Activated CD4-positive, alpha-beta T cell treated with anti-CD3 and anti-CD28 coated beads, Interleukin-10, Interleukin-2, amounts not matched to agents 100 ng/mL and 50 ng/mL, durations not matched to agents 16 hours and 8 hours (primary cell): Measurements from ENCODE around the gene TCFL5.
A peak's percentile ranks its signal among the peaks of the same experiment; 100 is the strongest.

Experiments
- DNase-seq: peaks from one replicate; pipeline ENCODE4 v3.0.0-alpha.2; 2020

The TCFL5 gene

DNA sequence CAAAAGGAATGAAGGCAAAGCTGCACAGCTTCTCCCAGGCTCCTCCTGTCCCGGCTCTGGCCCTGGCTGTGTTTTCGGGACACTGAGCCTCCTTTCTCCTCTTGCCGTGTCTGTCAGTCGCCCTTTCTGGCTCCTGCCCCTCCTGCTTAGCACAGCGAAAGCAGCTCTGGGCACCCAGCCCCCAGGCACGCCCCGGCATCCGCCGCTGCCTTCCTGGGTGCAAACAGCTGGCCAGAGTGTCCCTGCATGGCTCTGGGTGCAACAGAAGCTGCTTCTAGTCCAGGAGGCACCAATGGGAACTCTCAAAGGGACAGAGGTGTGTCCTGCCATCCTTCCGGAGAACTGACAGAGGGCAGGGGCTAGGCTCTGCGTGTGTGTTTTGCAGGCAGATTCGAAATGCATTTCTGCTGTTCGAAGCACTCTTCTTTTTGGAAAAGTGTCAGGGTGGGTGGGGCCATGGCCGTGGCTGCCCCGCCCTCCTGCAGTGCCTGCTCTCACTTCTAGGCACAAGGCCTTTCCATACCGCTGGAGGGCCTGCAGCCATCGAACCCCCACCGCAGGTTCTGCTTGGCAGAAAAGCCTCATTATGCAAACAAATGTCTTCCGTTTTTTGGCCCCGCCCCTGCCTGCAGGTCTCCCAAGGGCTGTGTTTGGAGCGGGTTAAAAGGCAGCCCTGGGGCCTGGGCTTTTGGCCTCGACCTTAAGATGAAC is 29.3 kb downstream of the TCFL5 start:
- no peak for DNase-seq

DNA sequence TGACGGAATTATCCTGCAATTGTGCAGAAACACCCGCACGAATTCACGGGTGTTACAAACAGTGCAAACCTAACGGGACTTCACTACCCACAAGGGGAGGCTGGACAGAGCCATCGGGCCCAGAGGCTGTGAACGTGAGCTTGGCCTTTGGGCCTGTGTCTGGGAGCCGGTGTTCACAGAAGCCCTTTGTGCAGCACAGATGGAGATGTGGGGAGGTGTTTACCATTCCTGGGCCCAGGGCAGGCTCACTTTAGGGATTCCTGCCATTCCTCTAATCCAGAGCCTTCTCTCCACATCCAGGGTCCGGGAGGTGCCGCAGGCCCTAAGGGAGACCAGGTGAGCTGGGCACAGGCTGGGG is 29.8 kb downstream of the TCFL5 start:
- DNase-seq, result no peak

DNA sequence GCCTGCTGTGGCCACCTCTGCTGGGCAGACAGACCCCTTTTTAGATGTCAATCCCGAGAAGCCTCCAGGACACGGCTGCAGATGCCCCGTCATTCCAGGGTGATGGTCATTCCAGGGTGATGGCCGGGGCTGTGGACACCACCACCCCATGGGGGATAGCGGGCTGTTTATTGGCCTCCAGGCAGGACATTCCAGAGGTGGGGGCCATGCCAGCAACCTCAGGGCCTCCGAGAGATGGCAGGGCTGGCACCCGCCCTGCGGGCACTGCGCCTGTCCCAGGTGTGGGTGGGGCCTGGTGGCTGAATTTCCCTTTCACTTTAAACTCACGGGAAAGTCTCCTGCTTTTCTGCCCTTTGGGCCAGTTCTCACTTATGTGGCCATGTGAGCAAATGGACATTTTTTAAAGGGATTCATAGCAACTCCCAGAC is 30.2 kb downstream of the TCFL5 start:
- no peak for DNase-seq

DNA sequence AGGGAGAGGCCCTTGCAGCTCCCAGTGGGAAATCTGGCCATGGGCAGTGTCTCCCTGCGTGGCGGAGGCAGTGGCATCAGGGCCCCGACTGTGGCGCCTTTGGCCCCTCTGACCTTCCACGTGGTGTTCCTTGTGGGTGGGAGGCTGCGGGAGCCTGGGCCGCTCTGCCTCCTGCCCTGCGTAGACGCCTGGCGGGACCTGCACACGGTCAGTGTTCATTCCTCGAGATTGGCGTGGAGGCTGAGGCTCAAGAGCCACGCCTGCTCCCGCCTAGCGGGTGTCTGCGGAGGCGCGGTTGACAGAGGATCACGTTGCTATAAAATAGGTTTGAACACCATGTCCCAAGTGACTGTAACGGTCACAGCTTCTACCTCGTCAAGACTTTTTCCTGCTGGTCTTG is 30.8 kb downstream of the TCFL5 start:
- no peak for DNase-seq

DNA sequence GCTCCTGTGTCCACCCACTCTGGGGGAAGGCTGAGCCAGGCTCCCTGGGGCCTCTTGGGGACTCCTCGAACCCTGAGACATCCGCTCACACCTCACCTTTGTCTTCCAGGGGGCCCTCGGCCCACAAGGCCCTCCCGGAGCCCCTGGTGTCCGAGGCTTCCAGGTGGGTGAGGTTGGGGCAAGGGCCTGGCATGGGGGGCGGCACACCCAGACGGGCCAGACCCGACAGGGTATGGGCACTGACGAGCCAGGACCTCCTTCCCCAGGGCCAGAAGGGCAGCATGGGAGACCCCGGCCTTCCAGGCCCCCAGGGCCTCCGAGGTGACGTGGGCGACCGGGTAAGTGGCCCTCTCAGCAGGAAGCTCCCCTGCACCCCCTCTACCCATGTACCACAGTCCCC is 31.4 kb downstream of the TCFL5 start:
- no peak for DNase-seq

DNA sequence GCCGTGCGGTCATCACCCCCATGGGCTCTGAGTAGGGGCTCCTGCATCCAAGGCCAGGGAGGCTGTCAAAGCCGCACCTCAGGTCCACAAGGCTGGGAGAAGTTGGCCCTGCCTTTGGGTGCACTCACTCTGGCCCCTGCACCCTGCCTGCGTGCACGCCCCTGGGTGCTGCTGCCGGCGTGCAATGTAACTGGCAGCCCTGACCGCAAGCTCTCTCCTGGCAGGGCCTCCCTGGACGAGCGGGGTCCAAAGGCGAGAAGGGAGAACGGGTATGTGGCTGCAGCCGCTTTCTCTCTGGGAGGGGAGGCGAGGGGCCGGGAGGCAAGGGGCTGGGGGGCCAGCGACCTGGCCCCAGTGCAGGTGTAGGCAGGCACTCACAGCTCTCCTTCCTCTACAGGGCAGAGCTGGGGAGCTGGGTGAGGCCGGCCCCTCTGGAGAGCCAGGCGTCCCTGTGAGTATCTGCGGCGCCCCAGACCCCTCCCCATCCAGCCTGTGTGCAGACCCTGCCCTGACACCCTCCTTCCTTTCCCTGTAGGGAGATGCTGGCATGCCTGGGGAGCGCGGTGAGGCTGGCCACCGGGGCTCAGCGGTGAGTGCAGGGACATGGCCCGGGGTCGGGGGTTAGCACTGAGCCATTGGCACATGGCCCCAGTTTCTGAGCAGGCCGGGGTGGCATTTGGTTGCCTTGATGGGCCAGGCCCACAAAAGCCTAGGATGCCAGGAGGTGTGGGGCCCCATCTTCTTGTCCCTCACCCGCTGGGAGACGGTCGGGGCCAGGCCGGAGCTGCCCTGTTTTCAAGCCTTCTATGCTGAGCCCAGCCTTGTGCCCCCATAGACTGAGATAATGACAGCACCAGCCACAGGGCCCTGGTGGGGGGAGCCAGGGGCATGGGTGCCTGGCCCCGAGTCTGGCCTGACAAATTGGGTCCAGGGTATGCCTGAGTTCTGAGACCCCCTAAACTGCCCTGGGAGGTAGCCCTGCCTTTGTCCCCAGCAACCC is 32.1 kb downstream of the TCFL5 start:
- no peak for DNase-seq

DNA sequence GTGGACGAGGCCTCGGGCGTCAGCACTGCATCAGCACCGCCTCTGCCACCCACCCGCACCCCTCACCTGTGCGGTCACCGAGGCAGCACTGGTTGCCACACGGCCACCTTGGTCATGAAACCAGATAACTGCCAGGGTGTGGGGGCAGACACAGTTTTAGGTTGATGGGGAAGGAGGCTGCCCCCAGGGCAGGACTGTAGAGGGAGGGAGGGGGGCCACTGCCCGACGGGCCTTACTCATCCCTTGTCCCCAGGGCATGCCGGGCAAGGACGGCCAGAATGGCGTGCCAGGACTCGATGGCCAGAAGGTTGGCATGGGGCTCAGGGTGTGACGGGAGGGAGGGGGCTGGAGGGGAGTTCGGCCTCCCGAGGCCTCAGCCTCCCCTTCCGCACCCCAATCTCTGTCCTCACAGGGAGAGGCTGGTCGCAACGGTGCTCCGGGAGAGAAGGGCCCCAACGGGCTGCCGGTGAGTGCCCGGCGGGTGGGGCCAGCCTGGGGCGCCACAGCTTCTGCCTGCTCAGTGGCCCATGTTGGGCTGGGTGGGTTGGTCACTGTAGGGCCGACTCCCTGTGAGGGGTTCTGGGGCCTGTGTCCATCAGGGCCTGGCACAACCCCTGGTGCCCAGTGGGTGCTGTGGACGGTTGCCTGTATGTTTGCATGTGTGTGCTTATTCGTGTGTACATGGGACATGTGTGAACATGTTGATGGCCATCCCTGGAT is 33.0 kb downstream of the TCFL5 start:
- no peak for DNase-seq

DNA sequence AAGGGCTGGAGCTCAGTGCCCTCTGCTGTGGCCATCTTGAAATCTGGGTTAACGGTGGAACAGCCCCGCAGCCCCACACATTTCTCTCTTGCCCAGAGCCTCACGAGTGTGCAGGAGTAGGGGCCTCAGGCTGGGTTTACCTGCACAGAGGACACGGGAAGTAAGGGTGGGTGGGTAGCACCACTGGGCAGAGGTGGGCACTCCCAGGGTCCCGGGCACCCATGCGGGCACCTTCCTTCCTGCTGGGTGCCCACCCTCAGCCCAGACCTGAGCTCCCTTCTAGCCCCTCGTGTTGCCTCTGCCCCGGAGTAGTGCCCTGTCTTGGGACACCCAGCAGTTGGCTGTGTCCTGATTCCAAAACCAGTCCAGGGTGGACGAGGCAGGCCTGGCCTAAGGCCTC is 33.6 kb downstream of the TCFL5 start:
- DNase-seq, result no peak

DNA sequence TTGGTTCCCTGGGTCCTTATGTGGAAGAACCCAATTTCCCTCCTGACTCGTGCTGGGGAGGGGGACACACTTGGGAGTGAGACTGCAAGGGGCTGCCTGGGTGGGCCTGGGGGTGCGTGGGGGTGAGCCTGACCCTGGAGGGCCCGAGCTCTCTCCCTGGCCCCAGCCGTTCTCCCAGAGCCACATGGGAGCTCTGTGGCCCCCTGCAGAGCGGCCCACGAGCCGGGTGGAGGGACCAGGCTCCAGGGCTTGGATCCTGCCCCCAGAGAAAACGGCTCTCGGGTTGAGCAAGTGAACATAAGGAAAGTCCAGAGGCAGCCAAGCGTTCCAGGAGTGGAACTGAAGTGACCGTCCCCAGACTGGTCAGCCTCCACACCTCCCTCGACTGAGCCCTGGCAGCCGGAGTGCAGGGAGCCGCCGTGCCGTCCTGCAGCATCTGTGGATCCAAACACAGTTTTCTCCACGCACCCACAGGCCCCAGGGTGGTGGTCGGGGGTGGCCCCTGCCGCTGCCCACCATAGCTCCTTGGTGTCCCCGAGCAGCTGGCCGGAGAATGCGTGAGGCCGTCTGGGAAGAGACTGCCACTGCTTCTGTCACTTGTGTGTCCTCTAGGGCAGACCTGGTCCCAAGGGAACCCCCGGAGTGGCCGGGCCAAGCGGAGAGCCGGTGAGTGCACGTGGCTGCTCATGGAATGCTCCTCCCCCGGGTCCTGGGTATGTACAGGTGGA is 34.1 kb downstream of the TCFL5 start:
- DNase-seq, result no peak

DNA sequence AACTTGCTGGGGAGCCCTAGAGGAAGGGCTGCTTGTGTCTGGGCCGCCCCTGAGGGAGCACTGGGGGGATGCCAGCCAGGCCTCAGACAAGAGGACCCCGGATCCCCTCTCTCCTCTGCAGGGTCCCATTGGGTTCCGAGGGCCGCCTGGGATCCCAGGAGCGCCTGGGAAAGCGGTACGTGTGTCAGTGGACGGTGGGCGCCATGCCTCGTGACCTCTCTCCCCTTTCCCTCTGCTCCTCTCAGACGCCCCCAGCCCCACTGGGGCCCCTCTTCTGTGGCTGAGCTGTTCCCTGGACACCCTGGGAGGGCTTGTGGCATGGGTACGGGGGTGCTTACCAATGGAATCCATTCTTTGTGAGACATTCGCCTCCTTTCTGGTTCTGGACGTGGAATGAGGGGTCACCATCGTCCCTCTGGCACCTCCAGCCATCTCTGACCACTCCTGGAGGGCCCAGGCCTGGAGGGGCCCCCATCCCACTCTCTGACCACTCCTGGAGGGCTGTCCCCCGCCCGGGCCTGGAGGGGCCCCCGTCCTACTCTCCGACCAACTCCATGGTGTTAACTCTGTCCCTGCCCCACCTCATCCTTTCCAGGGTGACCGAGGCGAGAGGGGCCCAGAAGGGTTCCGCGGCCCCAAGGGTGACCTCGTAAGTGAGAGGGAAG is 34.8 kb downstream of the TCFL5 start:
- DNase-seq, result no peak

DNA sequence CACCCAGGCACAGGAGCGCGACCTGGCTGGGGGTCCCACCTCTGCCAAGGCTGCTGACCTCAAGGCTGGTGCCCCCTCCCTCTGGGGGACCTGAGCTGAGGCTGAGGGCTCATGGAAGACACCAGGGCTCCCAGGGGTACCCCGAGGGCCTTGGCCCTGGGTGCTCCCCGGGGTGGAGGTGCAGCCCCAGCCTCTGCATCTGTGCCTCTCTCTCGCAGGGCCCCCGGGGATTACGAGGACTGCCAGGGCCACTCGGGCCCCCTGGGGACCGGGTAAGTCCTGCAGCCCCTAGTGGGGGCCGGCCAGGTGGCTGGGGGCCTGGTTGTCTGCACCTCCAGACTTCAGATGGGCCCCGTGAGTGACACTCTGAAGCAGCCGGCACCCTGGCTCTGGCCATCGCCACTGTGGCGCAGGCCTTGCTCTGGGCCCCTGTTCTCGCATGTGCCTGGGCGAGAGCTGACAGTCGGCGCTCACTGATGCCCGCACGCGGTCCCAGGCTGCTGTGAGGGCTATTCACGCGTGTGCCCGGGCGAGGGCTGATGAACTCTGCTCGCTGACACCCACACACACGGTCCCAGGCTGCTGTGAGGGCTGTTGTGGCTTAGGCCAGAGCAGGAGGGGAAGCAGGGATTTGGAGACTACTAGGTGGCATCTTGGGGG is 35.5 kb downstream of the TCFL5 start:
- no peak for DNase-seq

DNA sequence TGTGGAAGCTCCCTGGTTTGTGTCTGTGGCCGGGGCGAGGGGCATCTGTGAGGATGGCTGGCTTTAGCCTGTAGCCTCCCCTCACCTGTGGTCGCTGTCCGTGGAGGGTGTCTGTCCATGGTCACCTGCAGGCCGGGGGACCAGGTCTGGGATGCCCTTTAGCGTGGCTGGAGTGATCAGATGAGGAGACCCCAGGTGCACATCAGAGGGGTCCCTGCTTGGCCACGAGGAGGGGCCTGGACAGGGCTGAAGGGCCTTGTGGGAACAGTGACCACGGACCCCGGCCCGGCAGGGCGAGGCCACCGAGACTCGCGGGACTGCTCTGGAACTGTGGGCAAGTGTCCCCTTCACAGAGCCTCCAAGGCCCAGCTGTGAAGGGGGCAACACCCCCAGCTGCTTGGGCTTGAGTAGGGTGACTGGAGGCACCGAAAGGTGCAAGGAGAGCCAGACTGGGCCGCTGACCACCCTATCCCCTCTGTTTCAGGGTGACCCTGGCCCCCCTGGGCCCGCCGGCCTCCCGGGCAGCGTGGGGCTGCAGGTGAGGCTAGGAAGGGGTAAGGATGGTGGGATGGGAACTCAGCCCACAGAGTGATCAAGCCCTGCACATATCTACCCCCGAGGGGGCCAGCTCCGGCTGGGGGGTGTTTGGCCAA is 36.2 kb downstream of the TCFL5 start:
- DNase-seq, result no peak

DNA sequence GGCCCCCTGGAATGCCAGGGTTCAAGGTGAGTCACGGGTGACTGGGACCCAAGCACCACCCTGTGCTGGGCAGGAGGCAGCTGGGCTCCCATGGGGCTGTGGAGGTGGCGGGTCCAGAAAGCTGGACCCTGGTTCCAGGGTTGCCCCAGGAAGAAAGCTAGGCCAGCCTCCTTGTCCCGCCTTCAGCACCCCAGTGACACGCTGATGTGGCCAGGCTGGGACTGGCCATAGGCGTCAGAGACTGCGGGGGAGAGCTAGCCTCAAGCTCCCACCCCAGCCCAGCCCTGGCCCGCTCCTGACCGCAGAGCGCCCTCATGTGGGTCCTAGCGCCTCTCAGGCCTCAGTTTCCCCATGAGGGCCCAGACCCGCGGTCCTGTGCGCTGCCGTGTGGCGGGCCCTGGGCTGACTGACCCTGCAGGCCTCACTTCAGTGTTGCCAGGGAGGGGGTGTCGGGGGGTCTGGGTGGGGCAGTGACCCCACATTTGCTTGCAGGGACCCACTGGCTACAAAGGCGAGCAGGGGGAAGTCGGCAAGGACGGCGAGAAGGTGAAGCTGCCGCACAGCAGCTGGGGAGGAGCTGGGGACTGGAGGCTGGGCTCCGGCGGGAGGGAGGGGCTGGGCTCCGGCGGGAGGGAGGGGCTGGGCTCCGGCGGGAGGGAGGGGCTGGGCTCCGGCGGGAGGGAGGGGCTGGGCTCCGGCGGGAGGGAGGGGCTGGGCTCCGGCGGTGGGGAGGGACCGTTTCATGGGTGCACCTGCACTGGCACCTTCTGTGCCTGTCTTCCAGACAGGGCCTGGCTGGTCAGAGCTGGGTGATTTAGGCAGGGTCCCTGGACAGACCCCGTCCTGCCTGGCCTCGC is 36.9 kb downstream of the TCFL5 start:
- peak; percentile 63 for DNase-seq

DNA sequence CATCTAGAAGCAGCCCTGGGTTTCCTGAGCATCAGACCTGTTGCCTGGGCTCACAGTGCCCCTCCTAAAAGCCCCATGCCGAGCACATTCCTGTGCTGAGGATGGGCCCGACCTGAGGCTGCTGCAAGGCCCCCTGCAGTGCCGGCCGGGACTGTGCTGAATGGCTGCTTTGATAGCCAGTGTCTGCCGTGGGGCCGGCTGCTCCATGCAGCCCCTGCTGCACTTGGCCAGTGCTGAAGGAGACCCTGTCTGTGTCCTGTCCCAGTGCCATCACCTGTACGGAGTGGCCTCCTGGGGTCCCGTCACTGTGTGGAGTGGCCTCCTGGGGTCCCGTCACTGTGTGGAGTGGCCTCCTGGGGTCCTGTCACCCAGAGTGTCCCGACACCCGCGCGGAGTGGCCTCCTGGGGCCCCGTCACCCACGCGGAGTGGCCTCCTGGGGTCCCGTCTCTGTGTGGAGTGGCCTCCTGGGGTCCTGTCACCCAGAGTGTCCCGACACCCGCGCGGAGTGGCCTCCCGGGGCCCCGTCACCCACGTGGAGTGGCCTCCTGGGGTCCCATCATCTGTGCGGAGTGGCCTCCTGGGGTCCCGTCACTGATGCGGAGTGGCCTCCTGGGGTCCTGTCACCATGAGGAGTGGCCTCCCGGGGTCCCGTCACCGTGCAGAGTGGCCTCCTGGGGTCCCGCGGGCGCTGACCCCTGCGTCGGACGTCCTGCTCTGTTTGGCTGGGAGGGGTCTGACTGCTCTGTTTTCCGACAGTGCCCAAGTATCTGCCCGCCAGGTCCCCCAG is 37.7 kb downstream of the TCFL5 start:
- no peak for DNase-seq

DNA sequence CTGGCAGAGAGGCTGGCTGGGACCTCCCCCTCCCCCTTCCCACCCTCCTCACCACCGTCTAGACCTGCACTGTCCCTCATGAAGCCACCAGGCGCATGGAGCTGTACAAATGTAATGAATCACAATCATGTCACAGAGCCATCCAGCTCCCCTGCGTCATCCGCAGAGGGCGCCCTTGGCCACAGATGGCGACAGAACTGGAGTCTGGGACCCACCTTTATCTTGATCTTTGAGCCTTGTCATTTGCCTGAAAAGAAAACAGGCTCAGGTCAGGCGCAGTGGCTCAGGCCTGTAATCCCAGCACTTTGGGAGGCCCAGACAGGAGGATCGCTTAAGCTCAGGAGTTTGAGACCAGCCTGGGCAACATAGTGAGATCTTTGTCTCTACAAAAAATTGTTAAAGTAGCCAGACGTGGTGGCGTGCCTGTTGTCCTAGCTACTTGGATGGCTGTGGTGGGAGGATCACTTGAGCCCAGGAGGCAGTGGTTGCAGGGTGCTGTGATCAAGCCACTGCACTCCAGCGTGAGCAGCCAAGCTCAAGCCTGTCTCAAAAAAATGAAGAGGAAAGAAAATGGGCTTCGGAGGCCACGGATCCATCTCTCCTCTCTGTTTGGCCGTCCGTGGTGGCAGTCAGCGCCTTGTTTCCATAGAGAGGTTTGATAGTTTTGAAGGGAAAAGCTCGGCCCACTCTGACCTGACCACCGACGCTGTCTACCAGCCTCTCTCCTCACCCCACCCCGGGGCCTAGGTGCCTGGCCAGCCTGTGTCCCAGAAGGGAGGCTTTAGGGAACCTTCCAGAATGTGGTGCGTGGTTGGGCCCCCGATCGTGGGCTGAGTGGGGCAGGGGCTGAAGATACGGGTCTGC is 38.6 kb downstream of the TCFL5 start:
- DNase-seq, result peak; percentile 69

DNA sequence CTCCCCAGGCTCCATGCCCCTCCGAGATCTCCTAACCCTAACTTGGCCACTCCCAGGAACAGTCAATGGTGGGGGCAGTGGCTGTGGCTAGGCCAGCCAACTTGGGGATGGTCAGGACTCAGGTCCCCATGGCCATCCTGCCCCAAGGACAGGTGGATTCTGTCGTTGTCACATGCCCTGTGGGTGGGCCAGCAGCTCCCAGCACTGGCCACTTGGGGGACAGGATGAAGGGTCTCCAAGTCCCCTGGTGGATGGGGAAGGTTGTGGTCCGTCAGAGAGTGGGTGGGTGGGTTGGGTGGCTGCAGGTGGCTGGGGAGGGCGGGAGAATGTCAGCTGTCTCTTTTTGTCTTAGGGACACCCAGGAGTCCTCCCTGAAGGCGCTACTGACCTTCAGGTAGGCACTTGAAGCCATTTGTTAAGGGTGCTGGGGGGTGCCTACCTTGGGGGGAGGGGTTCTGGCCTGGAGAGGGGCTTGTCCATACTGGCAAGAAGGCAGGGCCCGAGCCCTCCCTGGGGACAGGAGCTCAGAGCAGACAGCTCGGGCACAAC is 39.3 kb downstream of the TCFL5 start:
- no peak for DNase-seq

DNA sequence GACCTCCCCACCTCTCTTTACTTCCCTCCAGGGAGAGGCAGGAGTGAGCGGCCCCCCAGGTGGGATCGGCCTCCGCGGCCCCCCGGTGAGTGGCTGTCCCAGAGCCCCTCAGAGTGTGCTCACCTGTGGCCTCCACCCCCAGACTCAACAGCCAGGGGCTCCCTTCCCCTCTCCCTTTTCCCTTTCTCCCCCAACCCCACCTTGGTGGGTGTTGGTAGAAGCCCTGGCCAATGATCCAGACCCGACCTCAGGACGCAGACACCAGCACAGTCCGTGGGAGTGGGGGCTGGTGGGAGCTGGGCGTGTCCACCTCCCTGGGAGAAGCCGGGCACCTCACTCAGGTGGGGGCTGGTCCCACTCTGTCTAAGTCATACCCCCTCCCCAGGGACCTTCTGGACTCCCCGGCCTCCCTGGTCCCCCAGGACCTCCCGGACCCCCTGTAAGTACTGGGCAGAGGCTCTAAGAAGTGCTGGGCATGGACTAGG is 39.9 kb downstream of the TCFL5 start:
- no peak for DNase-seq
